ENCODE results near the gene RPTOR. TPM values are rescaled to one million over a fixed set of nuclear protein-coding genes. Genes with fewer than 3 reads are reported as not detected.

RPTOR gene
- total RNA-seq, 1 donor from 2014 or later, result 19.0 TPM

DNA sequence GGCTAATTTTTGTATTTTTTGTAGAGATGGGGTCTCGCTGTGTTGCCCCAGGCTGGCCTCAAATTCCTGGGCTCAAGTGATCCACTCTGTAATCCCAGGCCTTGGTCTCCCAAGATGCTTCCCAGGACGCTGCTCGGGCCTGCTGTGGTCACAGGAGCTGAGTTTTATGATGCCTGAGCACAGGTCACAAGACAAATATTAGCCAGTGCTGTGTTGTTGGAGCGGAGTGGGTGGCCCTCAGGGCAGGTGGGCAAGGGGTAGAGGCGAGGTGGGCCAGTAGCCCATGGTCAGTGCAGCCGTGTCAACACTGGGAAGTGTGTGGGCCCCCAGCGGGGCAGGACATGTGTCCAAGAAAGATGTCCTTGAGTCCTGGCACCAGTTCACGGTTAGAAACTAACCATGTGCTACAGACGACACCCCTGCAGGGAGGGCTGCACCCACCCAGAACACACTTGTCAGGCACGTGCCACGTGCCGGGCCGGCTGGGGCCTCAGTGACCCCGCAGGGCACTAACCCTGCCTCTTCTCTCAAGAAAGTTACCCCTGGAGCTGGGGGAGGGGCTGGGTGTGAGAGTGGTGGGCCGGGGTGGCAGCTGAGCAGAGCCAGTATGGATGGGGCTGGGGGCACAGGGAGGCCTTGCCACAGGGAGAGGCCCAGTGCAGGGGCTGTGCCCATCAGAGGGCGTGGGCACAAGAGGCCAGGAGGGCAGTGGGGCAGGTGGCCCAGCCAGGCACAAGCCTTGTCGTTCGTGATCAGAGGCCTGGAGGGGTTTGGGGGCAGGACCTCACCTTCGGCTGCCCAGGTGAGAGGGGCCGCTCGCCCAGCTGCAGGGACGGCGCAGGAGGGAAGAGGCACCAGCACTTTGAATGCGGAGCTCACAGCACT is 343.9 kb downstream of the RPTOR start:
- ATAC-seq (ENCODE audit: poor library complexity) (no peak), DNase-seq (peak; percentile 34)
- intact Hi-C loops (cut with DNase I), result no loop called here

DNA sequence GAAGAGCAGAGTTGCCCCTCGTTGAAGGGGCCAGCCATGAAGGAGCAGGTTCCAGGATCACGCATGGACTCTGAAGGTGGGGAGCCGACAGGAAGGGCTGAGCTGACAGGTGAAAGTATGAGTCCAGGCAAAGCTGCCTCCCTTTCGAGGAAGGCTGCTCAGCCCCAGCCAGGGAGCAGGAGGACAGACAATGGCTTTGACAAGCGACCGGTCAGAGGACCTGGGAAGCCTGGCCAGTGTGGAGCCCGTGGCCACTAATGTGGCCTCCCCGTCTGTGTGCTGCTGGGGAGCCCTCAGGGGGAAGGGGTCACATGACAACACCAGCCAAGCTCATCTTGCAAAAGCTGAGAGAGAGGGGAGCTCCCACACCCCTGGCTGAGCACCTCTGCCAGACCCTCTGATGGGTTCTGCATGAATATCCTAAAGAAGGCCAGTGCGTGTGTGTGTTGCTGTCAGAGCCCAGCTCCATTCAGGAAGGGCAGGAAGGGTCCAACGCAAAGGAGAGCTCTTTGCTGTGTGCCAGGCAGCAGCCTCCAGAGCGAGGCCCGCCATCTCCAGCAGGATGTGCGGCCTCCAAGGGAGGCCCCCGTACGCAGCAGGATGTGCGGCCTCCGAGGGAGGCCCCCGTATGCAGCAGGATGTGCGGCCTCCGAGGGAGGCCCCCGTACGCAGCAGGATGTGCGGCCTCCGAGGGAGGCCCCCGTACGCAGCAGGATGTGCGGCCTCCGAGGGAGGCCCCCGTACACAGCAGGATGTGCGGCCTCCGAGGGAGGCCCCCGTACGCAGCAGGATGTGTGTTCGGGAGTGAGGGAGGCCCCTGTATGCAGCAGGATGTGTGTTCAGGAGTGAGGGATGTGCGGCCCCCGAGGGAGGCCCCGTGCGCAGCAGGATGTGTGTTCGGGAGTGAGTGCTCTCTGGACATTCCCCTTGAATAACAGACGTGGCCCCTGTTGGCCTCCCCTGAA is 344.9 kb downstream of the RPTOR start:
- DNase-seq, result peak; percentile 26
- intact Hi-C loops (cut with DNase I), result no loop called here
- ATAC-seq (ENCODE audit: poor library complexity), result no peak

DNA sequence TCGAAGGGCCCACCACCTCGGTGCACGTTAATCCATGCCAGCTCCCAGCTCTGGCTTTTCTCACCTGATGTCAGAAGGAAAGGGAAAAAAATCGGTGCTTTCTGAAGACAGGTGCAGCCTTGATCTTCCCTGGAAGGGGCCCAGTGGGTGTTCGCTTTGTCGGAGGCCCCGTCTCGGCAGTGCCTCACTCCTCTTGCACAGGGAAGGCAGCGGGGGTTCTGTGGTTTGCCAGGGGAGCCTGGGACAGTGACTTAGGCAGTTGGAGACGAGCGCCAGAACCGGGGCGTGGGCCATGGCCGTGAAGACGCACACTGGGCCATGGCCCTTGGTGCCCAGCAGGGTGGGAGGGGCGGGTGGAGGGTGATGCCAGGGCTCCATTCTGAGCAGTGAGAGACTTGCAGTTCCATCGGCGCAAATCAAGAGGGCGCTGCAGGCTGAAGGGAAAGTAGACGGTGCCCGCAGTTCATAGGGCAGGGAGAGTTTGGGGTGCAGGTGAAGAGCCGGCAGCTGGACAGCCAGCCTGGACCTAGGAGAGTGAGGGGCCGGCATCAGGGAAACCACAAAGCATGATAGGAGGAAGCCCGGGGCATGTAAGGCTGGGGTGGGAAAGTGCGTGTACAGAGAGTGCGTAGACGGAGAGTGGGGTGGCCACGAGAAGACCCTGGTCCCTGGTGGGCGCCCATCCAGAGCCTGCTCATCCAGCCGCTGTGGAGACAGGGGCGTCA is 345.7 kb downstream of the RPTOR start:
- intact Hi-C loops (cut with DNase I), result no loop called here
- DNase-seq (peak; percentile 25), ATAC-seq (ENCODE audit: poor library complexity) (no peak)

DNA sequence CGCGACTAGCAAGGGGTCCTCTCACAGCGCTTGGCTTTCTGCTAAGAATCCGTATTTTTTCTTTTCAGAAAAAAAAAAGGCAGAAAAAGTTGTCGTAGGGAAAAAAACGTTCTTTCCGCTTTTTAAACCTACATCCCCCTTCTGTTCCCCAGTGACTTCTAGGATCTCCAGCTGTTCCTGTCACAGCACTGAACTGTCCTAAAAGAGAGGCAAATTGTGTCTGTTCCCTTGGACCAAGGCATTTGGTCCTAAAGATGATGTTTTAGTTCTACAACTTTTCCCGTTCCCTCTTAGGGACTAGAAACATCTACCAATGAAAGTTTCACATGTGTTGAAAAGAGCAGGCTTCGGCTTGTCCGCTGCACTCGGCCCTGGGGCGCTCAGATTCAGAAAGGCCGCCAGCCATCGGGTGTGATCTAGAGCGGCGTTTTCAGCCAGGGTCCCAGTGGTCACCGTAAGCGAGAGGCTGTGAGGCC is 346.3 kb downstream of the RPTOR start:
- DNase-seq (peak; percentile 46), ATAC-seq (ENCODE audit: poor library complexity) (peak; percentile 34)
- intact Hi-C loops (cut with DNase I), result no loop called here

DNA sequence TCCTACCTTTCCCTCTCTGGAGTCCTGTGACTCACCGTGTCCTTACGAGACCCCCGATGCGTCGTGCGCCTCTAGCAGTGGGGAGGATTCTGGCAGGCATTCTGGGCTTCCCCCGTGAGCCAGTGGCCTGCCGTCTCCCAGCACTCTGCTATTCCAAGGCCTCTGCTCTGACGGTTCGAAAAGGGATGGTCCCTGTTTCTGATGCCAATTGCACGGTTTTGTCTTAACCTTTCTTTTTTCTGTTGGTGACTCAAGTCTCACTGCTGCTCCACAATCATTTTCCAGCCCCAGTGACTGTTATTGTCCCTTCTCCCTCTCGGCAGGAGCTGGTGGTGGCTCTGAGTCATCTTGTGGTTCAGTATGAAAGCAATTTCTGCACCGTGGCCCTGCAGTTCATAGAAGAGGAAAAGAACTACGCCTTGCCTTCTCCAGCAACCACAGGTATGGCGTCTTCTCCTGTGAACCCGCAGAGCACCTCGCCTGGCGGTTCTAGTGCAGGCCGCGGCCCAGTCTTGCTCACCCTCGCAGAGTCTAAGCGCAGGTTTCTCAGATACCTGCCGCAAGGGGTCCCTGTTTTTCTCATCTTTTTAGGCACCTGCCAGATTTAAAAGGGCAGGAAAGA is 346.9 kb downstream of the RPTOR start:
- intact Hi-C loops (cut with DNase I), result no loop called here
- peak; percentile 35 for DNase-seq

DNA sequence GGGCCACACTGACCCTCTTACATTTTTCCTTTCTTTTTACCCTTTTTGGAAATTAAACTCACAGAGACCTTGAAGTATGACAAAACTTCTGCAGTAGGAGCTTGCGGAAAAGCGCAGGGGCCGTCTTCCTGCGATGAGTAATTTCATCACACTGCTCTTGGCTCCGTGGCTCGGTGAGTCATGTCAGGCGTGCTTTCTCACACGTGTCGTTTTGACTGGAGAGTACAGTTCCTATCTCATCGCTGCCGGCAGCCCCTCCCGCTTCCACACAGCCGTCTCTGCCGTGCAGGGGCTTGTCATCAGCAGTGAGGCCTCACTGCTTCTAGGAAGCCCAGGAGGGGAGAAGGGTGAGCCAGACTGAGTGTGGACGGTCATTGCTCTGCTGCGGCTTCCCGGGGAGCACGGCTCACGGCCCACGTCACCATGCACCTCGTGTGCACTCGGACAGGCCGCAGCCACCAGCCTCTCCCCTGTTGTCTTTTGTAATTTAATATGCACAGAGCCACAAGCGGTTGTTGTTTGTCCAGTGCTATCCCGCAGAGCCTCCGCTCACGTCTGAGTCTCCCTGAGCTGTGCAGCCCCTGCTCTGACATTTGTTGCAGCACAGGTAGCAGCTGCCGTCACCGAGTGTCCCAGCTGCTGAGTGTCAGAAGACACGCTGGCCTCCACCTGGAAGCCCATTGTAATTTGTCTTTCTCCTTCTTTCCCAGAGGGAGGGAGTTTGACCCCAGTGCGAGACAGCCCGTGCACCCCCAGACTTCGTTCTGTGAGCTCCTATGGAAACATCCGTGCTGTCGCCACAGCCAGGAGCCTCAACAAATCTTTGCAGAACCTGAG is 347.6 kb downstream of the RPTOR start:
- ATAC-seq (ENCODE audit: poor library complexity), result peak; percentile 95
- intact Hi-C loops (cut with DNase I), result no loop called here
- DNase-seq, result peak; percentile 83

More for the DNA sequence above, 346.9 kb downstream of the RPTOR start:
- peak; percentile 23 for ATAC-seq (ENCODE audit: poor library complexity)

DNA sequence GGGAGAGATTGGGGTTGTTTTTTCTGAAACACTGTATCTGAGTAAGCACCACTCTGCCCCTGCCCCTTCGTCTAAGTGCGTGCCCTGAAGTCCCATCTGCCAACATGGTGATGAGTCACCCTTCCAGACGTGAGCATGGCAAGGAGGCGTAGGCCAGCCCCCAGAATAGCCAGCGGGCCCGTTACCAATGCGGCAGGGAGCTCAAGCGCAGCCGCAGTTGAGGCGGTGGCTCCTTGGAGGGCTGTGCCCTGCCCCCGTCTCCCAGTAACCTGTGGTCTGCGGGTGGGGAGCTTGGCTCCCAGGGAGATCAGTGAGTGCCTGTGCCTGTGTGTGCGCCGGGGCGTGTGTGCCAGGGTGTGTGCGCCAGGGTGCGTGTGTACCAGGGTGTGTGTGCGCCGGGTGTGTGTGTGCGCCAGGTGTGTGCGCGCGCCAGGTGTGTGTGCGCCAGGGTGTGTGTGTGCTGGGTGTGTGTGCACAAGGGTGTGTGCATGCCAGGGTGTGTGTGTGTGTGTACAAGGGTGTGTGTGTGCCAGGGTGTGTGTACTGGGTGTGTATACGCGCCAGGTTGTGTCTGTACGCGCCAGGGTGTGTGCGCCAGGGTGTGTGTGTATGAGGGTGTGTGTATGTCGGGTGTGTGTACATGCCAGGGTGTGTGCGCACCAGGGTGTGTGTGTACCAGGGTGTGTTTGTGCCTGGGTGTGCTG is 348.4 kb downstream of the RPTOR start:
- ATAC-seq (ENCODE audit: poor library complexity) (no peak), DNase-seq (no peak)
- intact Hi-C loops (cut with DNase I), result no loop called here

DNA sequence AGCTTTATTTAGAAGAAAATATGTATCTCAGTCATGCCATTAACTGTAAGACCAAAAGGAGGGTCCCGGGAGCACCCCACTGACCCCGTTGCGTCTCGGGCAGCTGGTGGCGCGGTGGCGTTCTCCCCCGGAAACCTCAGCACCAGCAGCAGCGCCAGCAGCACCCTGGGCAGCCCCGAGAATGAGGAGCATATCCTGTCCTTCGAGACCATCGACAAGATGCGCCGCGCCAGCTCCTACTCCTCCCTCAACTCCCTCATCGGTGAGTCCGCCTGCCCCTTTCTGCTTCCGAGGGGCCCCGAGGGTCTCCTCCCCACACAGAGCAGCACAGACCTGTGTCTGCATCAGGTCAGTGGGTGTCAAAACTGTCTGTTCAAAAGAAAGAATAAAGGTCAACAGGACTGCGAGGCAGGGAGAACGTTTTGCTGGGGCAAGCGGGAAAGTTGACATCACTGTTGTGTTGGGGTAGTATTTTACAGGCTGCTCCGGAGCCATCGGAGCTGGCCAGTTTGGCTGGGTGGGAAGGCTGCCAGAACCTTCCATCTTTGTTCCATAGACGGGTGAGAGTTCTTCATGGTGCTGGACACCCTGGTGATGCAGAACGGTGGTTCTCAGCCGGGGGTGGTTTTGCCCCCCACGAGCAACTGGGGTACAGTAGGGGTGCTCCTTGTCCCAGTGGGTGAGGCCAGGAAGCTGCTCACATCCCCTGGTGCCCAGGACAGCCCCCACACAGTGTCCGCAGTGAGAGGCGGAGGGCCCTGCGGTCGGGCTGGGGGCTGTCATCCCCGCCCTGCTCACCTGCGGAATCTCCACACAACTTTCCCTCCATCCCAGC is 349.2 kb downstream of the RPTOR start:
- ATAC-seq (ENCODE audit: poor library complexity) (no peak), DNase-seq (no peak)

DNA sequence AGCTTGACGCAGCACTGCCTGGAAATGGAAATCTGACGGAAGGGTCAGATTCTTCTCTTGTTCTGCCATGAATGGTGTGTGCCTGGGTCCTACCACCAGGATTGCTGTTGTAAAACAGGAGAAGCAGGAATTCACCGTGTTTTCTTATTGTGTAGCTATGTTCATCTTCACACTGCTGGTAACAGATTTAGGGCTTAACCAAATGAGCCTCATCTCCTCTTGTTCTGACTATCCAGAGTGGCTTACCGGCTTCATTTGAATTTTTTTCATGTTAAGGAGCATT is 349.7 kb downstream of the RPTOR start:
- intact Hi-C loops (cut with DNase I), result no loop called here
- DNase-seq (no peak), ATAC-seq (ENCODE audit: poor library complexity) (no peak)

More for the DNA sequence above, 349.2 kb downstream of the RPTOR start:
- intact Hi-C loops (cut with DNase I), result no loop called here

DNA sequence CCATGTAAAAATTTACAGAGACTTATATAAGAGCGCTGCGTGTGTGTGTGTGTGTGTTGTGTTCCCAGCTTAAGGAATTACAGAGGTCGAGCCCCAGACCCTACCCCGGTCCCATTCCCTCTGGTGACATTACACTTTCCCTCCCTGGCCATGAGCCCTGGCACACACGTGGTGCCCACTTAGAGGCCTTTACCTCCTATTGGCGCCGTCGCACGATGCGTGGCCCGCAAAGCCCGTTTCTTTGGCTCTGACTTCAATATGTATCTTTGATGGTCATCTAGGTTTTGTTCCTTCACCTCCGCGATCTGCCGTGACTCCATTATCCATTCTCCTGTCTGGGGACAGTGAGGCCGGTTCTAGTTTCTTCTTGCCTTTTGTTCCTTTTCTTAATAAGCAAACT is 350.1 kb downstream of the RPTOR start:
- ATAC-seq (ENCODE audit: poor library complexity), result no peak
- intact Hi-C loops (cut with DNase I), result no loop called here
- DNase-seq, result no peak

DNA sequence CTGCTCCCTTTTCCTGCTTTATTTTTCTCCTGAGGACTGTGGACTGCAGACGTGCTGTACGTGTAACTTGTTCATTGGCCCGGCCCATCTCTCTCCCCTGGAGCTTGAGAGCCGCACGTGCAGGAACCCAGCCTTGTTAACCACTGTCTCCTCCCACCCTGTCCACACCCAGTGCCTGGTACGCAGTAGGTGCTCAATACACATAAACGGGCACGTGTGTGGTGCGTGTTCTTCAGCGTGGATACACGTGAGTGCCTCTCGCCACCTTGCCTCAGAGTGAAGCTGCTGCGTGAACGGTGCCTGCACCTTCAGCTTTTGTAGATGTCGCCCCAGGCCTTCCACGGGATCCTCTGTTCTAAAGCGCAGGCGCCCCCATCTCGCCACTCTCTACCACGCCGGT is 350.7 kb downstream of the RPTOR start:
- no peak for DNase-seq
- intact Hi-C loops (cut with DNase I), result no loop called here
- ATAC-seq (ENCODE audit: poor library complexity), result no peak

DNA sequence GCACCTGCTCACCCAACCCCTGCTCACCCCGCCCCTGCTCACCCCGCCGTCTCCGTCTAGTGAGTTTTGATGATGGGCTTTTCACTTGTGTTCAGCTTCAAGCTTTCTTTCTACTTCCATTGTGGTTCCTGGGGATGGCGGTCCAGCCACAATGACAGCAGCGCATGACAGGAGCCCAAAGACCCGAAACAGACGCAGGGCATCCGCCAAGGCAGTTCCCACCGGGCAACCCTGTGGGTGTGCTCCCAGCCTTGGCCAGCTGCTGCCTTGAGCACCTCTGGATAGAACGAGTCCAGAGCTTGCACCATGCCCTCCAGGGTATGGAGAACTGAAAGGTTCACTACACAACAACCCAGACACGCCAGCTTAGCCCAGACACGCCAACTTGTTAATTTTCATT is 354.1 kb downstream of the RPTOR start:
- DNase-seq (no peak), ATAC-seq (ENCODE audit: poor library complexity) (no peak)
- intact Hi-C loops (cut with DNase I), result no loop called here

DNA sequence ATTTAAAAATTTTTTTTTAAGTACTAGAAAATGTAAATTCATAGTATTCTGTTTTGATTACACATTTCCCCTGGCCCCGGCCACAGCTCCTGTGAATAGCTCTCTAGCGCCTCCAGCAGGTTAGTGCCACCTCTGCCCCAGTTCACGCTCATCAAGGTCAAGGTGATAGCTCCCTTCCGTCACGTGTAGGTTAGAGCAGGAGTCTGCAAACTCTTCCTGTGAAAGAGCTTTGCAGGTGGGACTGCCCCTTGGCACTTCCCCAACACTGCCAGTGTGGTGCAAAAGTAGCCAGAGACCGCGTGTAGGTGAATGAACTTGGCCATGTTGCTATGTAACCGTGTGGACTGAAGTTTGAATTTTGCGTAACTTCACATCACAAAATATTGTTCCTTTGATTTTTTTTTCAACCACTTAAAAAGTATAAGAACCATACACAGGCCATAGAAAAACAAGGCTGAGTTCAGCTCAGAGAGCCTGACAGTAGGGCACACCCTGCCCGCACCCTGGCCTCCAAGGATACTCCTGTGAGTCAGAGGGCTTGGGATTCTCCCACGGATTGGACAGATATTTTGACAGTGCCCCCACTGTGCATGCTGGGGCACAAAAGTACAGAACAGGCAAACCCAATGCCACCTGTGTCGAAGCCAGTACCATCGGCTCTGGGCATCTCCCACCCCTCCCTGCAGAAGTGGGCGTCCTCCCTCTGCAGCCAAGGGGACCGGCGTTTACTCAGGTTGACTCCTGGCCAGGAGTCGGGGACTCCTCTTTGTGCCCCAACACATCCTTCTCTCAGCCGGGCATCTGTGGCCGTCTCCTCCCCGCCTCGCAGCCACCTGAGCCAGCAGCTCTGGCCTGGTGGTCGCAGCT is 355.0 kb downstream of the RPTOR start:
- intact Hi-C loops (cut with DNase I), result no loop called here
- DNase-seq (no peak), ATAC-seq (ENCODE audit: poor library complexity) (no peak)

DNA sequence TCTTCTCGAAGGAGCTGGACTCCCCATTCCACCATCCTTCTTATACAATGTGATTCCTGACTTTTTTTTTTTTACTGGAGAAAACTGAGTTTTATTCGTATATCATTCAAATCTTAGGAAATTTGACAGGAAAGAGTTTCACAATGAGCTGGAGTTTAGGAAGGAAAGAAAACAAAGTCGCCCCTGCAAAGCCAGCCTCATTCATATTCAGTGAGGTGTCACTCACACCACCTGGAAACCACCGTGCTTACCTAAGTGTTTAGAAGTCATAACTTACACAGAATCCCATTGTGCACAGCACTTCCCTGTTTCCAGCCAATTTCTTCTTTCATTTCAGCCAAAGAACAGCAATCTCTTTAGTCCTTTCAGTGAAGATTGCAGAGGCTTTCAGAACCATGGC is 356.7 kb downstream of the RPTOR start:
- DNase-seq (no peak), ATAC-seq (ENCODE audit: poor library complexity) (no peak)
- intact Hi-C loops (cut with DNase I), result no loop called here

DNA sequence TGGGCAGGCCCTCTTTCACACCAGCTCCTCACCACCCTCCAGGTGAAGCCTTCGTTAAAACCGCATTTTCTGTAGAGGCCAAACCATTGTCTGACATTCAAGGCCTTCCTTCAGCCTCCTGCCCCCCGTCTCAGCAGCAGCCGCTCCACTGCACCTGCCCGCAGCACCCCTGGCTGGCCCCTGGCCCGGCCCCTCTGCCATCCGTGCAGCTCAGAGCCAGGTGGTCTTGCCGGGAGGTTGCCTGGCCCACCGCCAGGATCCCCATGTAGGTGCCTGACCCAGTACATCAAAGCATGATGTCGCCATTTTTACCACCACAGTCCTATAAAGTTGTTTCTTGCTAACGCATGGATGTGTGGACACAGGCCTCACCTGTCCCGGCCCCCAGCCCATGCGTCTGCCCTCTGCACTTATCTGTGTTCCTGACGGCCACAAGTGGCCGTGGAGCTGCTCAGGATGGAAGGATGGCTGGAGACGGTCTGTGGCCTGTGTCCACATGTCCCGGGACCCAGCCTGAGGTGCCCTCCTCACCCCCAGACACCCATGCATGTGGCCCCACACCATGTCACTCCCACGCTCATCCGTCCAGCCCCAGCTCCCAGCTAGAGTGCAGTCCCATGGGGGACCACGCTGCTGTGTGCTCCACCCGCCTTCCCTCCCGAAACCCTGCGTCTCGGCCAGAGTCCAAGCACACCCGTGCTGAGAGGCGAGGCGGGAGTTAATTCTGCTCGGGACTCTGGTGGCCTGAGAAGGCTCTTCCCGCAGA is 357.7 kb downstream of the RPTOR start:
- ATAC-seq (ENCODE audit: poor library complexity) (no peak), DNase-seq (no peak)
- intact Hi-C loops (cut with DNase I), result no loop called here

All from Right ventricle myocardium superior (tissue), 1 donor.